HepG2 (cell line): Measurements from ENCODE around the gene JPH3. TPM values are rescaled to one million over a fixed set of nuclear protein-coding genes. Genes with fewer than 3 reads are reported as not detected.

ENCODE experiments used
- CREM ChIP-seq, 2 experiments: sonication (generic) in 1 of 2; formaldehyde crosslinking in 1 of 2; IDR thresholded peaks; 2 replicates each; pipeline versions ENCODE4 v1.4.0 to v1.6.1; 2016 to 2020; ENCODE audit warnings: antibody characterized with exemption in 1 of 2, mild to moderate bottlenecking in 1 of 2, missing genetic modification reagents in 1 of 2
- CSRNP1 ChIP-seq: sonication (generic); formaldehyde crosslinking; IDR thresholded peaks from 2 replicates; pipeline ENCODE4 v1.8.1; 2023; ENCODE audit warnings: mild to moderate bottlenecking, missing genetic modification reagents
- DNMT1 ChIP-seq: sonication (generic); formaldehyde crosslinking; IDR thresholded peaks from 2 replicates; pipeline ENCODE4 v1.5.1; 2020; ENCODE audit warnings: mild to moderate bottlenecking, missing genetic modification reagents
- EP300 ChIP-seq, 3 experiments: sonication (generic) in 1 of 3; formaldehyde crosslinking in 1 of 3; IDR thresholded peaks; 2 replicates each; pipeline versions ENCODE4 v1.5.1 to v1.6.1; 2011 to 2020; ENCODE audit warnings: low read depth in 2 of 3, low read length in 2 of 3, borderline replicate concordance in 1 of 3, improper control_type of control experiment in 1 of 3, mild to moderate bottlenecking in 1 of 3, missing genetic modification reagents in 1 of 3, moderate library complexity in 1 of 3
- EZH2 ChIP-seq: conservative IDR thresholded peaks from 2 replicates; pipeline ENCODE4 v1.6.1; 2012; ENCODE audit warnings: mild to moderate bottlenecking, low read depth, low read length, moderate library complexity
- FOXC1 ChIP-seq: sonication (generic); formaldehyde crosslinking; IDR thresholded peaks from 2 replicates; pipeline ENCODE4 v1.8.0; 2022; ENCODE audit warnings: mild to moderate bottlenecking, missing genetic modification reagents, borderline replicate concordance
- FOXO4 ChIP-seq: sonication (generic); formaldehyde crosslinking; conservative IDR thresholded peaks from 2 replicates; pipeline ENCODE4 v1.8.1; 2023; ENCODE audit warnings: missing genetic modification reagents
- GABPB1 ChIP-seq: IDR thresholded peaks from 2 replicates; pipeline ENCODE4 v1.6.1; 2016; ENCODE audit warnings: mild to moderate bottlenecking, missing genetic modification reagents, moderate library complexity, missing compliant biosample characterization
- HOXA3 ChIP-seq: sonication (generic); formaldehyde crosslinking; IDR thresholded peaks from 2 replicates; pipeline ENCODE4 v1.5.0; 2020; ENCODE audit warnings: missing genetic modification reagents
- KDM2A ChIP-seq: sonication (generic); formaldehyde crosslinking; IDR thresholded peaks from 2 replicates; pipeline ENCODE4 v1.4.0; 2020; ENCODE audit warnings: low read depth, missing genetic modification reagents, borderline replicate concordance
- KLF16 ChIP-seq, 2 experiments: sonication (generic) in 1 of 2; formaldehyde crosslinking in 1 of 2; IDR thresholded peaks; 2 replicates each; pipeline versions ENCODE4 v1.6.1 to v1.8.0; 2016 to 2023; ENCODE audit warnings: missing genetic modification reagents in 2 of 2, missing compliant biosample characterization in 1 of 2
- KMT2A ChIP-seq: sonication (generic); formaldehyde crosslinking; IDR thresholded peaks from 2 replicates; pipeline ENCODE4 v1.4.0; 2020; ENCODE audit warnings: missing genetic modification reagents
- MAZ ChIP-seq, 2 experiments: sonication (generic) in 1 of 2; formaldehyde crosslinking in 1 of 2; IDR thresholded peaks; 2 replicates each; pipeline versions ENCODE4 v1.5.0 to v1.6.1; 2012 to 2020; ENCODE audit warnings: low read depth in 2 of 2, mild to moderate bottlenecking in 2 of 2, borderline replicate concordance in 1 of 2, improper control_type of control experiment in 1 of 2, low read length in 1 of 2, missing genetic modification reagents in 1 of 2, moderate library complexity in 1 of 2
- MED1 ChIP-seq: sonication (generic); formaldehyde crosslinking; IDR thresholded peaks from 2 replicates; pipeline ENCODE4 v1.4.0; 2020; ENCODE audit warnings: missing genetic modification reagents
- MIER2 ChIP-seq: IDR thresholded peaks from 2 replicates; pipeline ENCODE4 v1.6.1; 2016; ENCODE audit warnings: missing biosample characterization, missing genetic modification reagents
- NR2F6 ChIP-seq, 2 experiments: IDR thresholded peaks; 2 replicates each; pipeline ENCODE4 v1.6.1; 2016; ENCODE audit warnings: antibody characterized with exemption in 1 of 2, mild to moderate bottlenecking in 1 of 2
- PHF20 ChIP-seq: sonication (generic); formaldehyde crosslinking; IDR thresholded peaks from 2 replicates; pipeline ENCODE4 v1.5.0; 2020; ENCODE audit warnings: mild to moderate bottlenecking, missing genetic modification reagents
- SKI ChIP-seq: fragments of 450-650 bp; IDR thresholded peaks from one replicate; pipeline ENCODE4 v1.6.1; 2018; ENCODE audit warnings: mild to moderate bottlenecking; ENCODE audit not compliant: partially characterized antibody
- XRCC5 ChIP-seq: fragments of 200-400 bp; formaldehyde crosslinking; optimal IDR thresholded peaks from 2 replicates; pipeline ENCODE3; 2017; ENCODE audit warnings: mild to moderate bottlenecking, low read length
- ZBTB8A ChIP-seq: sonication (generic); formaldehyde crosslinking; IDR thresholded peaks from 2 replicates; pipeline ENCODE4 v1.4.0; 2020; ENCODE audit warnings: mild to moderate bottlenecking, low read depth, missing genetic modification reagents, borderline replicate concordance
- ZFY ChIP-seq: sonication (generic); formaldehyde crosslinking; IDR thresholded peaks from 2 replicates; pipeline ENCODE4 v1.4.0; 2020; ENCODE audit warnings: missing genetic modification reagents
- ZNF205 ChIP-seq: IDR thresholded peaks from 2 replicates; pipeline ENCODE4 v1.6.1; 2018; ENCODE audit warnings: missing biosample characterization, missing genetic modification reagents
- ZNF382 ChIP-seq: sonication (generic); formaldehyde crosslinking; IDR thresholded peaks from 2 replicates; pipeline ENCODE4 v1.5.0; 2020; ENCODE audit warnings: missing genetic modification reagents, mild to moderate bottlenecking, borderline replicate concordance
- ZNF558 ChIP-seq: sonication (generic); formaldehyde crosslinking; IDR thresholded peaks from 2 replicates; pipeline ENCODE4 v1.9.0; 2022; ENCODE audit warnings: mild to moderate bottlenecking, missing genetic modification reagents, borderline replicate concordance
- ZNF607 ChIP-seq: sonication (generic); formaldehyde crosslinking; IDR thresholded peaks from 2 replicates; pipeline ENCODE4 v1.5.1; 2020; ENCODE audit warnings: missing genetic modification reagents, mild to moderate bottlenecking, borderline replicate concordance
- ZNF773 ChIP-seq: sonication (generic); formaldehyde crosslinking; IDR thresholded peaks from 2 replicates; pipeline ENCODE4 v1.4.0; 2020; ENCODE audit warnings: missing genetic modification reagents, borderline replicate concordance
- polyA plus RNA-seq, 8 experiments: library from polyadenylated mRNA; depleted of rRNA in 3 of 8; stranded (reverse) in 7 of 8; unstranded in 1 of 8; fragments of >200 nt; fragmentation: Illumina TruSeq in 4 of 8; extraction: Trizol in 4 of 8; gene quantifications; 2 replicates each; pipeline versions ENCODE4 v1.2.1 to v1.2.3, GENCODE V29; 2011 to 2016; ENCODE audit warnings: low read depth in 4 of 8, missing spikeins in 1 of 8, mixed read lengths in 1 of 8; ENCODE audit not compliant: insufficient read depth in 1 of 8
- total RNA-seq, 5 experiments: library from RNA; depleted of rRNA; stranded (reverse); fragments of >200 nt; fragmentation: Illumina TruSeq; extraction: Trizol; gene quantifications; 2 replicates each; pipeline ENCODE4 v1.2.3, GENCODE V29; 2016; ENCODE audit warnings: low read depth in 1 of 5

JPH3 gene
- total and polyA plus RNA-seq, 2 of the 13 experiments (the other 11 are each of a cell fraction or from before 2014, with no cell fraction given), result not detected

- peak; percentile 38; the same call in 1 of the 2 replicates for TF ChIP-seq GABPB1 (CRISPR knock-in tag)
- TF ChIP-seq ZNF558 (CRISPR knock-in tag), result peak; percentile 59; the same call in 1 of the 2 replicates
- no peak for TF ChIP-seq MAZ (IDR thresholded peaks at IDR 0.05; ENCODE audit: borderline replicate concordance, low read depth, low read length)
- peak; percentile 29 for TF ChIP-seq MAZ (CRISPR knock-in tag; IDR thresholded peaks at IDR 0.05; ENCODE audit: low read depth)
- no peak for TF ChIP-seq ZNF382 (CRISPR knock-in tag)
- TF ChIP-seq EP300 (IDR thresholded peaks at IDR 0.05; ENCODE audit: low read depth in 2 of 2, low read length in 2 of 2), result no peak
- TF ChIP-seq EP300 (CRISPR knock-in tag; IDR thresholded peaks at IDR 0.05; ENCODE audit: borderline replicate concordance), result no peak
- TF ChIP-seq XRCC5, result peak; percentile 68
- no peak for TF ChIP-seq ZNF773 (CRISPR knock-in tag)
- 0 out of 2 replicates have a peak, but pooled peaks have one; percentile 30 for TF ChIP-seq ZNF205 (CRISPR knock-in tag)
- 0 out of 2 replicates have a peak, but pooled peaks have one; percentile 53 for TF ChIP-seq FOXO4 (CRISPR knock-in tag)
- peak; percentile 38; the same call in 1 of the 2 replicates for TF ChIP-seq CREM (IDR thresholded peaks at IDR 0.05)
- no peak for TF ChIP-seq CREM (CRISPR knock-in tag; IDR thresholded peaks at IDR 0.05)
- TF ChIP-seq KLF16 (CRISPR knock-in tag; IDR thresholded peaks at IDR 0.05), result peak in 1 of 2 experiments; percentile 33; a peak in 1 of 4 replicates
- TF ChIP-seq HOXA3 (CRISPR knock-in tag), result peak; percentile 49; the same call in 1 of the 2 replicates
- TF ChIP-seq DNMT1, result 0 out of 2 replicates have a peak, but pooled peaks have one; percentile 11
- TF ChIP-seq KDM2A (CRISPR knock-in tag), result peak; percentile 60; the same call in 1 of the 2 replicates
- peak; percentile 32; the same call in 1 of the 2 replicates for TF ChIP-seq KMT2A (CRISPR knock-in tag)
- TF ChIP-seq ZNF607, result no peak
- TF ChIP-seq CSRNP1 (CRISPR knock-in tag), result no peak
- peak; percentile 69; the same call in 1 of the 2 replicates for TF ChIP-seq MIER2 (CRISPR knock-in tag)
- TF ChIP-seq PHF20 (CRISPR knock-in tag), result peak; percentile 37; the same call in 1 of the 2 replicates
- no peak for TF ChIP-seq ZBTB8A (CRISPR knock-in tag)
- peak; percentile 59; the same call in 1 of the 2 replicates for TF ChIP-seq ZFY
- peak; percentile 57 for TF ChIP-seq SKI
- peak; percentile 18; the same call in 1 of the 2 replicates for TF ChIP-seq MED1
- peak; percentile 66; the same call in 1 of the 2 replicates for TF ChIP-seq FOXC1 (CRISPR knock-in tag)
- TF ChIP-seq NR2F6 (IDR thresholded peaks at IDR 0.05), result peak; percentile 18; the same call in 1 of the 2 replicates
- peak; percentile 18; the same call in 1 of the 2 replicates for TF ChIP-seq NR2F6 (CRISPR knock-in tag; IDR thresholded peaks at IDR 0.05)
- no peak for TF ChIP-seq EZH2
Measured at GRCh38 chr16:87636050-87636684, 33.9 kb downstream of the JPH3 start (continued).
